Fibroblast of lung (primary cell): ENCODE data around the gene CALCR.
"Not testable (repeated sequence)": the region's sequence is repeated elsewhere in the genome, so short reads cannot be mapped to it uniquely, and the experiment has no call there.

Source experiments
- CTCF ChIP-seq, 2 donors: IDR thresholded peaks in 1 of 2; conservative IDR thresholded peaks in 1 of 2; 1 replicate in 1 of 2; 2 replicates in 1 of 2; pipeline ENCODE4 v1.5.1; 2011 to 2012; ENCODE audit warnings: low read length in 2 of 2, control low read depth in 1 of 2, inconsistent platforms in 1 of 2, low read depth in 1 of 2, mild to moderate bottlenecking in 1 of 2
- EZH2 ChIP-seq: IDR thresholded peaks from 2 replicates; pipeline ENCODE4 v1.5.1; 2012; ENCODE audit warnings: low read length, control low read depth, mild to moderate bottlenecking; ENCODE audit errors: missing control alignments

GRCh38 chr7:93586479-93586865 lies 11.9 kb upstream of the CALCR start:
- TF ChIP-seq CTCF (conservative IDR thresholded peaks at IDR 0.05 in 1 of 2, IDR thresholded peaks at IDR 0.05 in 1 of 2; ENCODE audit: low read depth in 1 of 2, low read length in 2 of 2); EZH2: not testable (repeated sequence)
